PFSK-1 (cell line): Measurements from ENCODE around the gene ADGRL2.

Experiments
- POLR2AphosphoS5 ChIP-seq: IDR thresholded peaks from 2 replicates; pipeline ENCODE4 v1.6.1; 2012; ENCODE audit warnings: low read depth, mild to moderate bottlenecking, control low read depth, low read length, moderate library complexity
- REST ChIP-seq, 2 experiments: IDR thresholded peaks; 2 replicates each; pipeline versions ENCODE4 v1.6.1 to v1.8.0; 2011 to 2012; ENCODE audit warnings: low read depth in 2 of 2, low read length in 2 of 2, control low read depth in 1 of 2, inconsistent platforms in 1 of 2, mild to moderate bottlenecking in 1 of 2, moderate library complexity in 1 of 2; ENCODE audit not compliant: insufficient read depth in 1 of 2
- SIN3A ChIP-seq: IDR thresholded peaks from 2 replicates; pipeline ENCODE4 v1.6.1; 2012; ENCODE audit warnings: mild to moderate bottlenecking, low read length, moderate library complexity, borderline replicate concordance; ENCODE audit not compliant: insufficient read depth

DNA sequence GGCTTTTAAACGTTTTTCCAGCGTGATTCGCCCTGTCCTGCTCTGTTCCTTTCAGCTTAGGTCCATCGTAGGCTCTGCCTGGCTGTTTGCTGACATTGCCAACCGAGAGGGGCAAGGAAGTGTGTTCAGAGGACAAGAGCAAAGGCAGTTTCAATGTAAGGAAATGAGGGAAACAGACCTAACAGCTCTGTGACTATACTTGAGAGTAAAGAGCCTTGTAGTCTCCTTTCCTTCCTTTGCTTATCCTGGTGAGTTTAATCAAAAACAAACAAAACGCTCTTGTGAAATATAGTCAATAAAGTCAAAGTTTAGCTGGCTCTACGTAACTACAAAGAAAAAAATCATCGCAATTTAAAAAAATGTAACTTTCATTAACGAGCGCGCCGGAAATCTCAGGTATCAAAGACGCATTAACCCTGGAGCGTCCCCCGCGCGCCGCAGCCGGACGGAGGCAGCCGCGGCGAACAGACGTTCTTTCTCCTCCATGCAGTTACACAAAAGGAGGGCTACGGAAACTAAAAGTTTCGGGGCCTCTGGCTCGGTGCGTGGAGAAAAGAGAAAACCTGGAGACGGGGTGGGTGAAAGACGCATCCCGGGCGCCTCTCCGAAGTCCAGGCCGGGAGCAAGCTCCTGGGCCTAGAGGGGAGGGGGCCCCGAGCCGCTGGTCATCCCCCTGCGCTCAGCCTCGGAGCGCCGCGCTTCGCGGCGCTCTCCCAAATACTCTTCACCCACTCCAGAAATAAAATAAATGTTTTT lies 617 bp upstream of the ADGRL2 start:
- TF ChIP-seq POLR2AphosphoS5 (peak; percentile 50; the same call in 1 of the 2 replicates), SIN3A (no peak), REST (IDR thresholded peaks at IDR 0.05; ENCODE audit: insufficient read depth in 1 of 2, low read depth in 2 of 2, low read length in 2 of 2) (0 out of 4 replicates have a peak, but pooled peaks have one; percentile 7 to 8)
